Stimulated activated CD8-positive, alpha-beta memory T cell treated with anti-CD3 and anti-CD28 coated beads, Interleukin-7, amount 100 ng/mL, for 1 hour (primary cell): ENCODE measurements around the gene ACSL3.

Experiments
- DNase-seq, 2 donors: peaks; one replicate each; pipeline ENCODE4 v3.0.0-alpha.2; 2020; ENCODE audit warnings: low read depth in 2 of 2

ACSL3 gene

DNA sequence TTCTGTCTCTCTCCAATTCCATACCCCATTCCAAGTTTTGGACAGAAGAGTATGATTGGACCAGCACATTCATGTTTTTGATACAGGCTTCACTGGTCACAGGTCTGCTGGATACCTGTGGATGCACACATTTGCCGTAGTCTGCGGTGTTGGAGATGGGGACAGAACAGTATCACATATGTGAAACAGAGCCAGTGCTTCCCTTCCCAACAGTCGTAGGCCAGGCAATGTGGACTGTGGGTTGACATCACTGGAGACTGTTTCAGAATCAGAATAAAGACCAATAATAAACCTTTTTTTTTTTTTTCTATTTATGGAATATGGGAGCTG lies 18.7 kb downstream of the ACSL3 start:
- DNase-seq, result no peak

DNA sequence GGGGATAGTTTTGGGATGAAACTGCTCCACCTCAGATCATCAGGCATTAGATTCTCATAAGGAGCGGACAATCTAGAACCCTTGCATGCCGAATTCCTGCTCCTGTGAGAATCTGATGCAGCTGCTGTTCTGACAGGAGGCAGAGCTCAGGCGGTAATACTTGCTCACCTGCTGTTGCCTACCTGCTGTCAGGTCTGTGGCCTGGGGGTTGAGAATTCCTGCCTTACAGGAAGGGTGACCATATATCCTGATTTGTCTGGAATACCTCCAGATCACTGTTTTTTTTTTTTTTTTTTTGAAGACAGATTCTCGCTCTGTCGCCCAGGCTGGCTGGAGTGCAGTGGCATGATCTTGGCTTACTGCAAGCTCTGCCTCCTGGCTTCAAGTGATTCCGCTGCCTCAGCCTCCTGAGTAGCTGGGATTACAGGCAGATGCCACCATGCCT lies 21.7 kb downstream of the ACSL3 start:
- no peak for DNase-seq

DNA sequence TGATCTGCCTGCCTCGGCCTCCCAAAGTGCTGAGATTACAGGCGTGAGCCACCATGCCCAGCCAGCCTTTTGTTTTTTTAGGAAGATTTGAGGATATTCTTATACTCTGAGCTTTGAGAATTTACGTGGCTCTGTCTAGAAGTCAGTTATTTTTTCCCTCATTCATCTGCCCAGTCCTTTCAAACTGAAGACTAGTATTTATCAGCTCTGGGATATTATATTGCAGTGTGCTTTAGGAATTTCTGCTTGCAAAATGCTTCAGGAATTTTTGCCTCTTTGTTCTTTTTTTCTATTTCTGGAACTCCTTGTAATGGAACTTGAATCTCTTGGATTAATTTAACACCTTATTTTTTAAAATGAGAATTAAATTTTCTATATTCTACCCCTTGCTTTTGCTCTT lies 22.6 kb downstream of the ACSL3 start:
- no peak for DNase-seq

DNA sequence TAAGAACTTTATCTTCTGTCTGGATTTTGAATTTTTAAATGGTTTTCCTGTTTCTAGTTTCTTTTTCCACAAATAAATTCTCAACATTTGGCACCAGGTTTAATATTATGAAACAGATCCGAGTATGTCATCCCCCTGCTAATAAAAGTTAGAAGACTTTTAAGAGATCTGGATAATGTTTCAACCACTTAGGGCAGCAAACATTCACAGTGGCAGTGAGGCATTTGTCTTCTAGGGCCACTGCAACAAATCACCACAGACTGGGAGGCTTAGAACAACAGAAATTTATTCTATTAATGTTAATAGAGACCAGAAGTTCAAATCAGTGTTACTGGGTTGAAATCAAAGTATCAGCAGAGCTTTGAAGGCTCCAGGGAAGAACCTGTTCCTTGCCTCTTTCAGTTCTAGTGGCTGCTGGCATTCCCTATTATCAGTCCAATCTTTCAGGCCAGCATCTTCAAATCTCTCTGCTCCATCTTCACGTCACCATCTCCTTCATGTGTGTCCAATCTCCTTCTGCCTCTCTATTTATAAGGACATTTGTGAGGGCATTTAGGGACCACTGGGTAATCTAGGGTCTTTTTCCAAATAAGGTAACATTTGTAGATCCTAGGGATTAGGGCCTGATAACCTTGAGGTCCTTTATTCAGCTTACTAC lies 23.4 kb downstream of the ACSL3 start:
- DNase-seq, result no peak

DNA sequence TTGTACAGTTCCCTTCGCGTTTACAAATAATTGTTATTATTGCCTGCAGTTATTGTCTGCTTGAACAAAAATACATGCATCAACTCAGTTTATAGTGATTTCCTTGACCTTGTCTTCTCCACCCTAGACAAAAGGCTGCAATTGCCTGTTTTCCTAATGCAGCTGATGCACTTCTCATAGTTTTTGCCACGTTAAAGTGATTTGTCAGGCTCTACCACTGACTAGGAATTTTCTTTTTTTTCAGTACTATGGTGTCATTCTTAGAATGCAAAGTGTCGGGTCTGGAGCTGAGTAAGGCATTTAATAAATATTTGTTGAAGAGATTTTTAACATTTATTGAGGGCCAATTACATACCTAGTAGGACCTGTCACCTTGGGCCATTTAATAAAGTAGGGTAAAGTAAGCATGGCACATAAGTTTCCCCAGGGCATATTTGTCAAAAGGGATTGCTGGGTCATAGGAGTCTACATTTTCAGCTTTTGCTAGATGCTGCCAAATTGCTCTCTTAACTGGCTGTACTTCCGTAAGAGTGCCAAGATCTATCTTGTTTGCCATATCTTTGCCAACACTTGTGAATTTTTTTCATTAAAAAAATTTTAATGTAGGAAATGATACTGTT lies 24.1 kb downstream of the ACSL3 start:
- no peak for DNase-seq

DNA sequence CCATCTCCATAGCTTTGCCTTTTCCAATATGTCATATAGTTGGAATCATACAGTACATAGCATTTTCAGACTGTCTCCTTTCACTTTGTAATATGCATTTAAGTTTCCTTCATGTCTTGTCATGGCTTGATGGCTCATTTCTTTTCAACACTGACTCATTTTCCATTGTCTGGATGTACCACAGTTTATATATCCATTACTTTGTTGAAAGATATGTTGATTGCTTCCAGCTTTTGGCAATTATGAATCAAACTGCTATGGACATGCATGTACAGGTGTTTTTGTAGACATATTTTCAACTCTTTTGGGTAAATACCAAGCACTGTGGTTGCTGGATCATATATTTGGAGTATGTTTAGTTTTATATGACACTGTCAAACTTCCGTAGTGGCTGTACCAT lies 26.3 kb downstream of the ACSL3 start:
- DNase-seq, result no peak

DNA sequence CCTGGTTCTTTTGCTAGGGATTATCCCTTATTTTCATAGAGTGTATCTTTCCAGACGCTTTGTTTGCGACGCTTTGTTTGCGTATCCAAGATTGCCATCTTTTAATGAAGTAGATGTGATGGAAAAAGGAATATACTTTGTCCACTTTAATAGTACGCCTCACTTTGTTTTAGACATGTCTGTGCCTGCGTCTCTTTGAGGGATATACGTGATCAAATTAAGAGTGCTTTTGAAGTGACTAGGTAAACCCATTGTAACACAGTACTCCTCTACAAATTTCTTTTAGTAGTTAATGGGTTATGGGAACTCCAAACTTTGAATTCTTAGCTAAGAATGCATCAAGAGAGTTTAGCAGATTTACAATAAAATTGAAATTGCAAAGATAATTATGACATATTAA lies 27.9 kb downstream of the ACSL3 start:
- no peak for DNase-seq

DNA sequence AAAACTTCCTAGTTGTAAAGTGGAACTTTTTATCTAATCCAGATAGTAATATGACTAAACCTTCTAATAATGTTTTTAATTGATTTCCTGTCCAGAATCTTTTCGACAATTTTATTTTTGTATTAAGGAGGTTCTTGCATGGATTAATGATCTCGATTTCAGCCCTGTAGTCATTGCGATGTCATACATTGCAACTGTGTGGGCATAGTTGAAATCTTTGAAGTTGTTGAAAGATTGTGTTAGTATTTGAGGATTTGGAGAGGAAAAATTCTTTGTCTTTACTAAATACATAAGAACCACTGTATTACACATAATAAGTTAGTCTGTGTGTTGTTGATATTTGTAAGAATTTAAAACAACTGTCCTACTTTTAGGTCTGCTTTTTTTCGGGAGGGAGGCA lies 31.1 kb downstream of the ACSL3 start:
- no peak for DNase-seq

DNA sequence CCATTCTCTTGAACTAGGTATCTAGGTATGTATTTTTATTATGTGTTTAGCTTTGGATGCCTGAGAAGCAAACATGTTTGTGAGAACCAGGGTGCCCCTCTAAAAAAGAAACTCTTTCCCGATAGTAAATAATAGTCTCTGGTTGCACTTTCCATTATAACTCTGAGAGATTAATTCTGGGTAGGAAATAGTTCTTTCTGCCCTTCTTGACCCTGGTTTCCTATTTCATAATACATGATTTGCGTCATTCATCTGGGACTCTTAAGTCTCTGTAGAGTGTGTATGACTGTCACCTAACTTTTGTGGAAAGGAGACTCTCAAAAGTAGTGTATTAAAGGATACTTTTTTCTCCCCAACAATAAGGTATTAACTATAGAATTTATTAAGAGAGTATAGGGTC lies 31.5 kb downstream of the ACSL3 start:
- no peak for DNase-seq

DNA sequence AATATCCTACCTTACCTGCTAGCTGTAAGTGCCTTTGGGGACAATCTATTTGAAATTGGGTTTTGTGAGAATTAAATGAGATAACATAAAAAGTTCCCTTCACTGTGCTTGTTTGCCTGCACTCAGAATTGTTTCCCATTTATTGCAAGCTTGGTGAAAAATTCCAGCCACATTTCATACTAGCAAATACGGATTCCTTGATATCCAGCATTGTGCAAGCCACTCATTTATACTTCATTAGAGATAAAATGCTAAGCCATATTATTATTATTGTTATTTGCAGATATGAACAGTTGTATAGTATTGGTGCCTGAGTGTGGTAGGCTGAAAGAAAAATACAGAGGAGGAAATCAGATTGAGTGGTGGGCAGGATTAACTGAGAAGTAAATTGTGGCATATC lies 31.9 kb downstream of the ACSL3 start:
- no peak for DNase-seq

DNA sequence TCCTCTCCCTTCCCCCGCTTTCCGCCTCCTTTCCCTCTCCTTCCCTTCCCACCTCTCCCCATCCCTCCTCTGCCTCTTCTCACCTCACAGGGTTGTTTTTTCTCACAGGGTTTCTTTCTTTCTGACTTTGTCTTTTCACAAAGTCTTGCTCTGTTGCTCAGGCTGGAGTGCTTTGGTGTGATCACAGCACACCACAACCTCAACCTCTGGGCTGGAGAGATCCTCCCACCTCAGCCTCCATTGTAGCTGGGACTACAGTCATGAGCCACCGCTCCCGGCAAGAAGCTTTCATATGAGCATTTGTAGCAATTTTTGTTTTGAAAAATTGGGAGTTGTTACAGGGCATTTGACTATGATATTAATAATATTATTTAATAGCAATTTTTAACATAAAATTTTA lies 32.9 kb downstream of the ACSL3 start:
- no peak for DNase-seq

DNA sequence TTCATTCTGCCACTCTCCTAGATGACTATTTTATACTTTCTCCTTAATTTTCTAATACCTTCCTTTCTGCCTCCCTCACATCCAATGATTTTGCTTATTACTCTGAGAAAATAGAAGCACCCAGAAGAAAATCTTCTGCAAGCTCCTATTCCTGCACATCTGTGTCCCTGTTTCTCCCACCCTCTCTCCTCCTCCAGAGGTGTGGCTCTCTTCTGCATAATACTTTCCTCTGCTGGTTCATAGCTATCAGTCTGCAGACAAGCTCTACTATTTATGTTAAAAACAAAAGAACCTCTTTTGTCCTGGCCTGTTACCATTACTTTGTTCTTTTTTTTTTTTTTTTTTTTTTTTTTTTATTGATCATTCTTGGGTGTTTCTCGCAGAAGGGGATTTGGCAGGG lies 34.3 kb downstream of the ACSL3 start:
- DNase-seq, result no peak

DNA sequence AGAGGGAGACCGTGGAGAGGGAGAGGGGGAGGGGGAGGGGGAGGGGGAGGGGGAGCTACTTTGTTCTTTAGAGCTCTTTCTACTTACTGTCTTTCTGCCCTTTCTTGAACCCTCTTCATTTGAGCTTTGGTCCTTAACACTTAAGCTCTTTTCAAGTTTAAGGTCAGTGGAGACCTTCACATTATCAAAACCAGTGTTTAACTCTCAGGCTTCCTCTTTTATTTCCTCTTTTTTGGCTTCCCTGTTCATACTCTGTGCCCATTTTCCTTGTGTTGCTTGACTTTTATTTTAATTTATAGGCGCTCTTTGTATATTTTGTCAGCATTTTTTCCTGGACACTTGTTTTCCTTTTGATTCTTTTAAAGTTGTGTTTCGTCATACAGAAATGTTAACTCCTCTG lies 37.1 kb downstream of the ACSL3 start:
- DNase-seq, result no peak

DNA sequence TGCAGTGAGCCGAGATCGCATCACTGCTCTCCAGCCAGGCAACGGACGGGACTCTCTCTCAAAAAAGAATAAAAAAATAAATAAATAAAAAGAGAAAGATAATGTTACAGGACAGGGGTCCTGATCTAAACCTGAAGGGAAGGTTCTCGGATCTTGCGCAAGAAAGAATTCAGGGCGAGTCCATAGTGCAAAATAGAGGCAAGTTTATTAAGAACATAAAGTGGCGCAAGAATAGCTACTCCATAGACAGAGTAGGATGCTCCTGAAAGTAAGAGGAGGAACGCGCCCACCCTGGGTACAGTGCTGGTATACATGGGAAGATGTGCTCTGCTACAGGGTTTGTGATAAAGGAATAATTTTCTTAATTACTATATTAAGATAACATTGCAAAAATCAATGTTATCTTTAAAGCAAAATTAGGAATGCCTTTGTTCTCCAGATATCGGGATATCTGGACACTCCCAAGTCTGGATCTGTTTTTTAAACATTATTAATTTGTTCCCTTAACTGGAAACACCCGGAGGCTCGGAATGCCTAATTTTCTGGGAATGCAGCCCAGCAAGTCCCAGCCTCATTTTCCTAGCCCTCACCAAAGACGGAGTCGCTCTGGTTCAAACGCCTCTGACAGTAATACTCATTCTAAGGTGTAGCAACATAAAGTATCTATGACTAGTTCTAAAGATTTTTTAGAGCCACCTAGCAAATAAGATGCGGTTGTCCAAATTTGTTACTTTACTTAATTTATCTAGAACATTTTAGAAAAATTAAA lies 38.8 kb downstream of the ACSL3 start:
- DNase-seq, result no peak

DNA sequence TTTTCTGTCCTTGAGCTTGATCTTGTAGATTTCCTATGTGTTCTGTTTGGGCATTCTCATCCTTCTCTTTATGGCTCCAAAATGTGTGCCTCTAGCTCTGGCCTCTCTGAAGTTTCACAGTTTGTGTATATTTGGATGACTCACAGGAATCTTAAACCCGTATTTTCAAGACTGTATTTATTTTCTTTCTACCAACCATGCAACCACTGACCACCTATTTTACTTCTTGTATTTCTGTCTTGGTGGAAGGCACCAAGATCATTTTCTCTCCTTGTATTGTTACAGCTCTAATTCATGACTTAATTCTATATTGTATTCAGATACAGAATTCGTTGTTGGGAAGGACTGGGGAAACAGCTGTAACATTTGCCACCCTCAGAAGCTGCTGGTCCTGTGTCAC lies 39.5 kb downstream of the ACSL3 start:
- no peak for DNase-seq

DNA sequence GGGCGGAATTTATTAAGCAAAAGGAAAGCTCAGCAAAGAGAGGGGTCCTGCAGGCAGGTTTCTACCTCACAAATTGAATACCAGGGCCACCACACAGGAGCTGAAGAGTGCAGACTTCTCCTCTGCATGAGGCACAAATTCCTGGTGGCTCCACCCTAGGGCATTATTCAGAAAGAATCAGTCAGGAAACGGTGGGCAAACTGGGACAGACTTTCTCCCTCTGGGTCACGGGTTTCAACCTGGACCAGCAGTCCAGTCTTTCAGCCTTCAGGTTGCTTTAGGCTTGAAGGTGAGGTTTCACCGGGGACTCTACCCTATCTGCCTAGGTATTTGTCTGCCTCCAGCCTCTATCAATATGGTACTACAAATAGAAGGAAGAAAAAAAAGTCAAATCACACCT lies 41.8 kb downstream of the ACSL3 start:
- DNase-seq, result no peak

DNA sequence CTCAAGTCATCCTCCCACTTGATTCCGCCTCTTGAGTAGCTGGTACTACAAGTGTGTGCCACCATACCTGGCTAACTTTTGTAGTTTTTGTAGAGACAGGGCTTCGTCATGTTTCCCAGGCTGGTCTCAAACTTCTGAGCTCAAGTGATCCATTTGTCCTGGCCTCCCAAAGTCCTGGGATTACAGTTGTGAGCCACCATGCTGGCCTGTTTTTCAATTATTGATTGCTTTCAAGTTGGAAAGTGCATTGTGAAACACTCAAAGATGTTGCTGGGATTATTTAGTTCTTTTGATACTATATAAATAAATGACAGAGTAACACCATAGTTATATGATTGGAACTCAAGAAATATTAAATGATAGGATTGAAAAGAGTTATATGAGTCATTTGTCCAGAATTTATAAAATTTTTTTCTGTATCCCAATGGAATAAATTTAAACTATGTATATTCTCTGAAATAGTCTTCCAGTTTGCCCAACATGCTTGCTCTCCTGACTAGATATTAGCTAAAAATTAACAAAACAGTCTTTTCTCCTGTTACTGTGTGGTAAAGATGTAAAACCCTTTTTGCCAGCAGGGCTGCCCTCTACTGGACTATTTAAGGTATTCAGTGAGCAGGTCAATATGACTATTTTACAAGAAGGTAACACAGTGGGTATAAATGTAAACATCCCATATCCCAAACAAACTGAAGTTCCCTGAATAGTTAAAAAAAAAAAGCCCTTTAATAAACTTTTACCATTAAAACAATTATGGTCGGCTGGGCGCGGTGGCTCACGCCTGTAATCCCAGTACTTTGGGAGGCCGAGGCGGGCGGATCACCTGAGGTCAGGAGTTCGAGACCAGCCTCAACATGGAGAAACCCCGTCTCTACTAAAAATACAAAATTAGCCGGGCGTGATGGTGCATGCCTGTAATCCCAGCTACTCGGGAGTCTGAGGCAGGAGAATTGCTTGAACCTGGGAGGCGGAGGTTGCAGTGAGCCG lies 42.7 kb downstream of the ACSL3 start:
- DNase-seq, result no peak

DNA sequence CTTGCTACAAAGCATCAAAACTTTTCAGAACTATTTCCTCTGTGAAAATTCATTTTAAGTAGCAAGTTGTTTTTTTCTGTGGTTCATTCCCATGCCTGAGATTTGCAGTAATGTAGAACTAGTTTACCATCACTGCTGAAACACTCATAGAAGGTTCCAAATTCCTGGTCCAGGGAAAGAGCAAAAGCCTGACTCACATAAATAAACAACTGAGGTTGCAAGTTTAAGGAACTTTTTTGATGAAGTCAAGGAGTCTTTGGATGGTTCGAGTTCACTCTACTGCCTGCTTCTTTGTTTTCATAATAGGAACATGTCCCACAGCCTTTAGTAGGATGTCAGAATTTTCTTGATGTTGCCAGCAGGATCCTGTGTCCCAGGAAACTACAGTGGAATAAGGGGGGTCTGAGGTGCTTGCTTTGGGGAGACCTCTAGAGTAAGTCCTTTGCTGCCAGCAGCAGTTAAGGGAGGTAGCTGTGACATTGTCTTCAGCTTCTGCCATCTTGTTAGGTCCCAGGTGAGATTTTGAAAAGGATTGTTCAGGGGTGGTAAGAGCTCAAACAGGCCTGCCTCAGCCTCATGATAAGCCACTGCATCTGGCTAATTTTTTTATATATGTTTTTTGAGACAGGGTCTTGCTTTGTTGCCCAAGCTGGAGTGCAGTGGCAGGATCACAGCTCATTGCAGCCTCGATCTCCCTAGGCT lies 43.9 kb downstream of the ACSL3 start:
- no peak for DNase-seq

DNA sequence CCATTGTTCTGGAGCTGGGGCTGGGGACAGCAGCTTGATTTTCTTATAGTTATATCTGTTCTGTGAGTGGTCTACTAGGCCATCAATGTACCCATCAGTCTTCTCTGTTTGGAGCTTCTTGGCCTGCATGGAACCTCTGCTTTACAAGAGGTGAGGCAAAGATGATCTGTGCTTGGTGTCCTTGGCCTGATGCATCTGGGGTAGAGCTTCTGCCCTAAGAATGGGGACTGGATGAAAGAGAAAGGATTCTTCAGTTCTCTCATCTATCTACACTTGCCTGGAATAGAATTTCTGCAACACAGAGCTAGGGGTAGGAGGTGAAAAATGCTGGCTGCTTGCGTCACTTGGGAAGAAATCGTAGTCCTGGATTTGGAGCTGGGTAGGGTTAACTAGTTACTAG lies 46.2 kb downstream of the ACSL3 start:
- DNase-seq, result no peak

DNA sequence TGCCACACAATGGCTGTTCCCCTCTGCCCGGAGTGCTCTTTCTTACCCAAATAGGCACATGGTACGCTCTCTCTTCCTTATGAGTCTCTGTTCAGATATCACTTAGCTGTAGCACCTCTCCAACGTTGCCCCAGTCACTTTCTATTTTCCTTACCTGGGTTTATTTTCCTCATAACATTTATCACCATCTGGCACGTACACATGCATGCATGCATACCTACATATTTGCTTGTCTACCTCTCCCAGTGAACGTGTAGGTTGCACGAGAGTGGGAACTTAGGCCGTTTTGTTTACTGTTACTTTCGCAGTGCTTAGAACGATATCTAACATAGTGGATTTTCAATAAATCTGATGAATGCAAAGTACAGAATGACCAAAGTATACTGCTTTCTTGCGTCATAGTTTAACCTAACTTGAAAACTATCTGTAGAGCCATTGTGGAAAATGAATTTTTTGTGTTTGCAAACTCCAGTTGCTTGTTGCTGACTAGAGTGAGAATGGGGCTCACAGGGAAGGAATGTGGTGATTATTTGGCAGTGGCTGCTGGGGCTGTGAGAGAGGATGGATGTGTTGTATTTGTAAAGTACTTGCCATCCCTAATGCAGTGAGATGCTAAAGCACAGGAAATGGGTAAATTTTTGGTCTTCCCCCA lies 47.1 kb downstream of the ACSL3 start:
- DNase-seq, result no peak

DNA sequence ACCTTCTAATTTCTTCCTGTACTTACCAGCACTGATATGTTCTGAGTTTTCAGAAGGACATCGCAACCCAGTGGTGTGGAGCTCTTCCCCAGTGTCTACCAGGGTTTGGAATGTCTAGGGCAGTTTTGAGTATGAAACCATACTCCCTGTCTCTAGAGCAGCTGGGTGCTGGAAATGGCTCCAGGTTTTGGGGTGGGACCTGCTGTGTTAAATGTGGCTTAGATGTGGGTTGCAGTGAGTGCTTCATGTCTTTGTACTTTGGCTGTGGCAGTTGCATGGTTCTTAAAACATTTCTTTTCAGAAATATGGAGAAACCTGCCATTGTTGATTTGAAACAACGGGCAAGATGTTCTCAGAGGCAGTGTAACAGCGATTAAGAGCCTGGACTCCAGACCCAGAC lies 48.5 kb downstream of the ACSL3 start:
- DNase-seq, result no peak
